ENCODE results near the gene FGD4.

FGD4 gene

DNA sequence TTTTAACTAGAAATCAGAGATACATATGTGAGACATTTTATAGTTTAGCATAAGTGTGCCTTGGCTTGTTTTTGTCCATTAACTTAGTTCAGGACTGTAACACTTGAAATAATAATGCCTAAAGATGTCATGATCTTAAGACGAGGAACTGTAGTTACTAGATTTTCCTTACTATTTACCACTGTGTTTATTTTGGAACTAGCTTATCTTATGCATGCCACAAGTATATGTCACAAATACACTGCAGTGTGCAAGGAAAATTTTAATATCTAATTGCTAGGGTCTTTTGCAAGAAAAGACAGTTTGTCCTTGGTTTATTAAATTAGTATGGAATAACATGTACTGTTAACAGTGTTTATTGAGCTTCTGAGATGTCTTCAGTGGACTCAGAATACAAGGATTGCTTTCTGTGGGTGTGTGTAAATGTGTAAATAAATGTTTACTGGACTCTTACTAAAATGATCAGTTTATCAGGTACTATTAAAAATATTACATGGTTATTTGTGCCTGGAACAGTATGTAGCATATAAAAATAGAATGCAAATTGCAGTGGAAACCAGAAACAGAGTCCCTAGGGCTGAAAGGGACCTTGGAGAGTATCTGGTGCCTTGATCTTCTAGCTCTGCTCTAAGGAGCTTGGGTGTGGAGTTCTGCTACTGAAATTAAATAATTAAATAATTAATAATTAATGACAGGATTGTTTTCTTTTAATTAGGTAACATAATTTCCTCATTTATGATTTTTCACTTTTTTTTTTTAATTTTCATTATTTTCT is 58.1 kb downstream of the FGD4 start:
- Histone ChIP-seq H3K36me3 (ENCODE audit: insufficient read depth) (no peaks in the 10 kb centered on the region), H3K4me2 (no peak overlapping the region), H3K9ac (no peak overlapping the region), H4K20me1 (ENCODE audit: insufficient read depth) (no peaks in the 10 kb centered on the region), H3K79me2 (ENCODE audit: insufficient read depth, low read depth) (no peaks in the 10 kb centered on the region), H3K27ac (no peak overlapping the region), H3K4me1 (ENCODE audit: low read depth, poor library complexity, severe bottlenecking) (peaks cover 40% of the 10 kb centered on the region), H3K27me3 (ENCODE audit: insufficient read depth, low read depth) (no peaks in the 10 kb centered on the region), H3K4me3 (IDR thresholded peaks at IDR 0.05; ENCODE audit: insufficient read depth, low read depth, low read length) (no peak overlapping the region), H2AFZ (ENCODE audit: low read depth) (no peak overlapping the region)
- TF ChIP-seq, protein P1, sequence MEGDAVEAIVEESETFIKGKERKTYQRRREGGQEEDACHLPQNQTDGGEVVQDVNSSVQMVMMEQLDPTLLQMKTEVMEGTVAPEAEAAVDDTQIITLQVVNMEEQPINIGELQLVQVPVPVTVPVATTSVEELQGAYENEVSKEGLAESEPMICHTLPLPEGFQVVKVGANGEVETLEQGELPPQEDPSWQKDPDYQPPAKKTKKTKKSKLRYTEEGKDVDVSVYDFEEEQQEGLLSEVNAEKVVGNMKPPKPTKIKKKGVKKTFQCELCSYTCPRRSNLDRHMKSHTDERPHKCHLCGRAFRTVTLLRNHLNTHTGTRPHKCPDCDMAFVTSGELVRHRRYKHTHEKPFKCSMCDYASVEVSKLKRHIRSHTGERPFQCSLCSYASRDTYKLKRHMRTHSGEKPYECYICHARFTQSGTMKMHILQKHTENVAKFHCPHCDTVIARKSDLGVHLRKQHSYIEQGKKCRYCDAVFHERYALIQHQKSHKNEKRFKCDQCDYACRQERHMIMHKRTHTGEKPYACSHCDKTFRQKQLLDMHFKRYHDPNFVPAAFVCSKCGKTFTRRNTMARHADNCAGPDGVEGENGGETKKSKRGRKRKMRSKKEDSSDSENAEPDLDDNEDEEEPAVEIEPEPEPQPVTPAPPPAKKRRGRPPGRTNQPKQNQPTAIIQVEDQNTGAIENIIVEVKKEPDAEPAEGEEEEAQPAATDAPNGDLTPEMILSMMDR (conservative IDR thresholded peaks at IDR 0.05; ENCODE audit: low read depth, low read length), result no peak

DNA sequence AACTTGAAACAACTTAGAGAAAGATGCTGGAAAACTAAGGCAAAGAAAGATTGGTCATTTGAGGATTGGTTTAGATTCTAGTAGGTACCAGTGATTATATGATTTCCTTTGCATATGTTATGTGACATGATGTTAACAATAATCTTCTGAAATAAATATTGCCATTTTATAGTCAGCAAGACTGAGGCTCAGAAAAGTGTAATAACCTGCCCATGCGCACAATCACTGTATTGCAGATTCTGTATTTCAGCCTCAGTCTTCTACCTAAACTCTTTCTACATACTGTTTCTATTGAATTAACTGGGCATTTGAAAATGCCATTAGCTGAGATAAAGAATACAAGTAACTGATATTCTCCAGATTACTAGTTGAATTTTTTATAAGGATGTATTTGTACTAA is 61.3 kb downstream of the FGD4 start:
- H3K79me2 ChIP-seq (ENCODE audit: insufficient read depth, low read depth), result no peaks in the 10 kb centered on the region
- H3K4me3 ChIP-seq (IDR thresholded peaks at IDR 0.05; ENCODE audit: insufficient read depth, low read depth, low read length), result no peak overlapping the region
- peaks cover 64% of the 10 kb centered on the region for H3K4me1 ChIP-seq (ENCODE audit: low read depth, poor library complexity, severe bottlenecking)
- H3K27me3 ChIP-seq (ENCODE audit: insufficient read depth, low read depth), result no peaks in the 10 kb centered on the region
- H3K4me2 ChIP-seq, result no peak overlapping the region
- H2AFZ ChIP-seq (ENCODE audit: low read depth), result no peak overlapping the region
- no peak overlapping the region for H3K9ac ChIP-seq
- TF ChIP-seq, protein P1 (conservative IDR thresholded peaks at IDR 0.05; ENCODE audit: low read depth, low read length), result no peak
- H3K36me3 ChIP-seq (ENCODE audit: insufficient read depth), result no peaks in the 10 kb centered on the region
- H4K20me1 ChIP-seq (ENCODE audit: insufficient read depth), result no peaks in the 10 kb centered on the region
- H3K27ac ChIP-seq, result no peak overlapping the region

DNA sequence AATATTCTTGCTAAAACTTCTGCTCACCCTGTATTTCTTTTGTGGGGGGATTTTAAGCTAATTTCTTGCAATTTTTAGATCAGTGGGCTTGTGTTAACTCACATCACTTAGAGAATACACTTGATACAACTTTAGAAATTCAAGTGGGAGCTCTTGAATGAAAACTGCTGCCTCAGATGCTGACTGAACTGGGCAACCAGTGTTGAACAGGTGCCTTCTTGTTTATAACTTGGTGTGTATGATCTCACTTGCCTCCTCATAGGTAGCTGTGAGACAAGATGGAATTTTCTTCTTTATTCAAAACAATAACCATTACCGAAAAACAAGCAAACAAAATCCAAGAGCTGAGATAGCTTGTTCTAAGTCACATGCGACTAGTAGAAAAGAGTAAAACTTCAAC is 63.5 kb downstream of the FGD4 start:
- TF ChIP-seq, protein P1 (conservative IDR thresholded peaks at IDR 0.05; ENCODE audit: low read depth, low read length), result no peak
- H3K9ac ChIP-seq, result peak overlapping the region; percentile 40; the same call in 1 of the 2 replicates
- peak overlapping the region; percentile 4; the same call in 1 of the 2 replicates for H2AFZ ChIP-seq (ENCODE audit: low read depth)
- no peaks in the 10 kb centered on the region for H4K20me1 ChIP-seq (ENCODE audit: insufficient read depth)
- peaks cover 44% of the 10 kb centered on the region for H3K4me1 ChIP-seq (ENCODE audit: low read depth, poor library complexity, severe bottlenecking)
- no peaks in the 10 kb centered on the region for H3K79me2 ChIP-seq (ENCODE audit: insufficient read depth, low read depth)
- peak overlapping the region; percentile 60 for H3K4me2 ChIP-seq
- H3K36me3 ChIP-seq (ENCODE audit: insufficient read depth), result no peaks in the 10 kb centered on the region
- H3K27me3 ChIP-seq (ENCODE audit: insufficient read depth, low read depth), result no peaks in the 10 kb centered on the region
- H3K27ac ChIP-seq, result peak overlapping the region; percentile 85
- H3K4me3 ChIP-seq (IDR thresholded peaks at IDR 0.05; ENCODE audit: insufficient read depth, low read depth, low read length), result no peak overlapping the region

DNA sequence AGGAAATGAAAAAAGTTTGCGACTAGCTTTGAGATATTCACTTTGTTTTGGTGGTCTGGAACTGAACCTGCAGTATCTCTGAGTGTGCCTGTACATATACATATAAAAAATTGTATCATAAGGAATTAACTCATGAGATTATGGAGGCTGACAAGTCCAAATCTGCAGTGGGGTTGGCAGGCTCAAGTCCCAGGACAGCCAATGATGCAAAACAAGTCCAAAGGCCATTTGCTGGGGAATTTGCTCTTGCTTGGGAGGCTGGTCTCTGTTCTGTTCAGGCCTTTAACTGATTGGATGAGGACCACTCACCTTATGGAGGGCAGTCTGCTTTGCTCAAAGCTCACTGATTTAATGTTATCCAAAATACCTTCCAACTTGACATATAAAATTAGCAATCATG is 66.8 kb downstream of the FGD4 start:
- Histone ChIP-seq H4K20me1 (ENCODE audit: insufficient read depth) (no peaks in the 10 kb centered on the region), H3K27me3 (ENCODE audit: insufficient read depth, low read depth) (no peaks in the 10 kb centered on the region), H3K79me2 (ENCODE audit: insufficient read depth, low read depth) (no peaks in the 10 kb centered on the region), H3K4me3 (IDR thresholded peaks at IDR 0.05; ENCODE audit: insufficient read depth, low read depth, low read length) (no peak overlapping the region), H2AFZ (ENCODE audit: low read depth) (no peak overlapping the region), H3K27ac (no peak overlapping the region), H3K36me3 (ENCODE audit: insufficient read depth) (no peaks in the 10 kb centered on the region), H3K9ac (no peak overlapping the region), H3K4me1 (ENCODE audit: low read depth, poor library complexity, severe bottlenecking) (peaks cover 45% of the 10 kb centered on the region), H3K4me2 (no peak overlapping the region)
- TF ChIP-seq, protein P1 (conservative IDR thresholded peaks at IDR 0.05; ENCODE audit: low read depth, low read length), result no peak
